ENCODE data around the gene BRF1.

BRF1 gene, protein sequence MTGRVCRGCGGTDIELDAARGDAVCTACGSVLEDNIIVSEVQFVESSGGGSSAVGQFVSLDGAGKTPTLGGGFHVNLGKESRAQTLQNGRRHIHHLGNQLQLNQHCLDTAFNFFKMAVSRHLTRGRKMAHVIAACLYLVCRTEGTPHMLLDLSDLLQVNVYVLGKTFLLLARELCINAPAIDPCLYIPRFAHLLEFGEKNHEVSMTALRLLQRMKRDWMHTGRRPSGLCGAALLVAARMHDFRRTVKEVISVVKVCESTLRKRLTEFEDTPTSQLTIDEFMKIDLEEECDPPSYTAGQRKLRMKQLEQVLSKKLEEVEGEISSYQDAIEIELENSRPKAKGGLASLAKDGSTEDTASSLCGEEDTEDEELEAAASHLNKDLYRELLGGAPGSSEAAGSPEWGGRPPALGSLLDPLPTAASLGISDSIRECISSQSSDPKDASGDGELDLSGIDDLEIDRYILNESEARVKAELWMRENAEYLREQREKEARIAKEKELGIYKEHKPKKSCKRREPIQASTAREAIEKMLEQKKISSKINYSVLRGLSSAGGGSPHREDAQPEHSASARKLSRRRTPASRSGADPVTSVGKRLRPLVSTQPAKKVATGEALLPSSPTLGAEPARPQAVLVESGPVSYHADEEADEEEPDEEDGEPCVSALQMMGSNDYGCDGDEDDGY

DNA sequence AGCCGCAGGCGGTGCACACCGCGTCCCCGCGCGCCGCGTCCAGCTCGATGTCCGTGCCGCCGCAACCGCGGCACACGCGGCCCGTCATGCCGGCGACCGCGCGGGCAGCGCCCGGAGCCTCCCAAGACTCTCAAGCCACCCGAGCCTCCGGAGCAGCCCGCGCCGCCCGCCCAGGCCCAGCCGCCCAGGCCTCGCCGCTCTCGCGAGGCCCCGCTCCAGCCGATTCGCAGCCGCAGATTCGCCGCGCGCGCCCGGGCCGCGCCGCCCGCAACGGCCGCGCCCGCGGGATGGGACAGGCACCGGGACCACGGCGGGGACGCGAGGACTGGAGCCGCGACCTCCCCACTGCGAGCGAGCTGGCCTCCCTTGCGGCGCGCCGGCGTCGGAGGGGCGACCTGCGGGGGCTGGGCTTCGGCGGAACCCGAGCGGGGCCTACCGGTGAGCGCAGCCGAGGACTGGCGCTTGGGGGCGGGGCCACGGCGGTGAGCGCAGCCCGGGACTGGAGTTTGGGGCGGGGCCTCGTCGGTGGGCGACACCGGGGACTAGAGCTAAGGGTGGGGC, at the start of gene BRF1:
BRF1 (minus strand) TSS at position 460 of the 561 bp plus-strand sequence; CDS start at position 88, 372 bp downstream.
- H3K4me2 ChIP-seq (ENCODE audit: low read depth, low read length, poor library complexity, severe bottlenecking): peak within 1 kb of the TSS; percentile 81
- peak within 1 kb of the TSS; percentile 58 for H3K4me3 ChIP-seq (ENCODE audit: insufficient read depth, low read length, poor library complexity, severe bottlenecking)
- H3K9me2 ChIP-seq (replicated peaks; ENCODE audit: insufficient read depth, low read length): no peaks in the 10 kb centered on the region
- H3K9ac ChIP-seq (ENCODE audit: low read length): peak within 1 kb of the TSS; percentile 49
- no peak within 1 kb of the TSS; the same call in 1 of the 2 replicates for H3K27ac ChIP-seq (ENCODE audit: low read depth, low read length)
- no peaks in the 10 kb centered on the region for H3K9me3 ChIP-seq (ENCODE audit: insufficient read depth, low read length)
- H3K36me3 ChIP-seq (ENCODE audit: low read length): no peaks in the 10 kb centered on the region
- no peaks in the 10 kb centered on the region for H4K20me1 ChIP-seq (ENCODE audit: low read depth, low read length)
- TF ChIP-seq EZH2phosphoT487 (conservative IDR thresholded peaks at IDR 0.05; ENCODE audit: low read length): no peak
- TF ChIP-seq, protein P1, sequence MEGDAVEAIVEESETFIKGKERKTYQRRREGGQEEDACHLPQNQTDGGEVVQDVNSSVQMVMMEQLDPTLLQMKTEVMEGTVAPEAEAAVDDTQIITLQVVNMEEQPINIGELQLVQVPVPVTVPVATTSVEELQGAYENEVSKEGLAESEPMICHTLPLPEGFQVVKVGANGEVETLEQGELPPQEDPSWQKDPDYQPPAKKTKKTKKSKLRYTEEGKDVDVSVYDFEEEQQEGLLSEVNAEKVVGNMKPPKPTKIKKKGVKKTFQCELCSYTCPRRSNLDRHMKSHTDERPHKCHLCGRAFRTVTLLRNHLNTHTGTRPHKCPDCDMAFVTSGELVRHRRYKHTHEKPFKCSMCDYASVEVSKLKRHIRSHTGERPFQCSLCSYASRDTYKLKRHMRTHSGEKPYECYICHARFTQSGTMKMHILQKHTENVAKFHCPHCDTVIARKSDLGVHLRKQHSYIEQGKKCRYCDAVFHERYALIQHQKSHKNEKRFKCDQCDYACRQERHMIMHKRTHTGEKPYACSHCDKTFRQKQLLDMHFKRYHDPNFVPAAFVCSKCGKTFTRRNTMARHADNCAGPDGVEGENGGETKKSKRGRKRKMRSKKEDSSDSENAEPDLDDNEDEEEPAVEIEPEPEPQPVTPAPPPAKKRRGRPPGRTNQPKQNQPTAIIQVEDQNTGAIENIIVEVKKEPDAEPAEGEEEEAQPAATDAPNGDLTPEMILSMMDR (IDR thresholded peaks at IDR 0.05; ENCODE audit: insufficient read depth, low read length, poor library complexity, severe bottlenecking): no peak
- H3K27me3 ChIP-seq (ENCODE audit: low read length): no peaks in the 10 kb centered on the region
- no peaks in the 10 kb centered on the region for H3K79me2 ChIP-seq (ENCODE audit: insufficient read depth, low read length)
- H3F3A ChIP-seq (ENCODE audit: insufficient read depth): no peaks in the 10 kb centered on the region
- peak within 1 kb of the TSS; percentile 70 for H2AFZ ChIP-seq (ENCODE audit: low read depth, low read length, severe bottlenecking)

DNA sequence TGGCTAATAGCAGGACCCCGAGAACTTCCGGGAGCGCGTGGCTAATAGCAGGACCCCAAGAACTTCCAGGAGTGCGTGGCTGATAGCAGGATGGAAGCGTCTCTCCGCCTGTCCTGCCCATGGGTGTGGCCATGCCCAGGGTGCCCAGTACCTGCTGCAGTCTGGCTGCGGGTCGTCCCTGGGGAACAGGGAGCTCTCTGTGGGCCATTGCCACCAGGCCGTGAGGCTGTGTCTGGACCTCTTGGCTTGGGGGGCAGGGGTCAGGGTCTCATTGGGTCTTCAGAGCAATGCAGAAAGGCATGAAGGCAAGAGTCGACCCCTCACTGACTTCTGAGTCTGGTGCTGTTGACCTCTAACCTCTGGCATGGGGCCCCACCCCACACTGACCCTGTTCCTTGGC, 49.2 kb upstream of the BRF1 start:
- H3K4me3 ChIP-seq (ENCODE audit: insufficient read depth, low read length, poor library complexity, severe bottlenecking): no peak overlapping the region
- H3K9ac ChIP-seq (ENCODE audit: low read length): no peak overlapping the region
- no peaks in the 10 kb centered on the region for H3K9me3 ChIP-seq (ENCODE audit: insufficient read depth, low read length)
- H4K20me1 ChIP-seq (ENCODE audit: low read depth, low read length): no peaks in the 10 kb centered on the region
- no peaks in the 10 kb centered on the region for H3K79me2 ChIP-seq (ENCODE audit: insufficient read depth, low read length)
- no peak overlapping the region for H3K4me2 ChIP-seq (ENCODE audit: low read depth, low read length, poor library complexity, severe bottlenecking)
- no peaks in the 10 kb centered on the region for H3K9me2 ChIP-seq (replicated peaks; ENCODE audit: insufficient read depth, low read length)
- H3F3A ChIP-seq (ENCODE audit: insufficient read depth): no peaks in the 10 kb centered on the region
- no peaks in the 10 kb centered on the region for H3K27me3 ChIP-seq (ENCODE audit: low read length)
- no peak overlapping the region for H2AFZ ChIP-seq (ENCODE audit: low read depth, low read length, severe bottlenecking)
- no peak overlapping the region for H3K27ac ChIP-seq (ENCODE audit: low read depth, low read length)
- no peaks in the 10 kb centered on the region for H3K36me3 ChIP-seq (ENCODE audit: low read length)
- TF ChIP-seq, protein P1 (IDR thresholded peaks at IDR 0.05; ENCODE audit: insufficient read depth, low read length, poor library complexity, severe bottlenecking): no peak
- TF ChIP-seq EZH2phosphoT487 (conservative IDR thresholded peaks at IDR 0.05; ENCODE audit: low read length): no peak

DNA sequence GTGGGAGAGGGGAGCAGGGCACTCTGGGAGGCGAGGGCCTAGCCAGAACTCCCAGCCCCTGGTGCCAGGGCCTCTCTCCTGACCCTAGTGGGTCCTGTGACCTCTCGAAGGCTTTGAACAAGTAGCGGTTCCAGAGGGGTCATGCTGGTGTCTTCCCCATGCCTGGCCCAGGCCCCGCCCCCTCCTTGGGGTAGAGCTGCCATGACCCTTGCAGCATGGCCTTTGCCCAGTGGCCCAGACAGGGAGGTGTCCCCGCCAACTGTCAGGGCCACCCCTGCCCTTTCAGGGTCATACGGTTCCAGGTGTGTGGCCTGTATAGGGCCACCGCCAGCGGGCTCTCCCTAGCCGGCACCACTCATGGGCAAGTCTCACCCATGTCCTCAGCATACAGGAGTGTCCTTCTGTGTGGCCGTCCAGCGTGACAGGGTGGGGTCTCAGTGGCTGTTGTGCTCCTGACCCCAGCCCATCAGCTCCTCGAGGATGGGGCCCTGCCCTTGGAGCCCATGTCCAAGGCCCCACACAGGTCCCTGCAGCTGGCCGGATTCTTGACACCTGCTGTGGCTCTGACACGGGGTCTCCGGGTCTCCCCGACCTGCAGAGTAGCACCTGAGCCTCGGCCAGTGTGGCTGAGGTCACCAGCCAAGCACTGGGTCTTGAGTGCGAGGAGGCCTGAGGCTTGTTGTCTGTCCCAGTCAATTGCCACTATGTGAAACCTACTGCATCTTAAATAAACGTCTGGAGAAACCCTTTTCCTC, 48.3 kb upstream of the BRF1 start:
- no peaks in the 10 kb centered on the region for H3K79me2 ChIP-seq (ENCODE audit: insufficient read depth, low read length)
- TF ChIP-seq, protein P1 (IDR thresholded peaks at IDR 0.05; ENCODE audit: insufficient read depth, low read length, poor library complexity, severe bottlenecking): no peak
- TF ChIP-seq EZH2phosphoT487 (conservative IDR thresholded peaks at IDR 0.05; ENCODE audit: low read length): no peak
- no peak overlapping the region for H3K4me3 ChIP-seq (ENCODE audit: insufficient read depth, low read length, poor library complexity, severe bottlenecking)

More for the DNA sequence above, 48.3 kb upstream of the BRF1 start:
- no peaks in the 10 kb centered on the region for H3K36me3 ChIP-seq (ENCODE audit: low read length)
- no peak overlapping the region for H2AFZ ChIP-seq (ENCODE audit: low read depth, low read length, severe bottlenecking)
- H3K27ac ChIP-seq (ENCODE audit: low read depth, low read length): no peak overlapping the region
- H3K9me2 ChIP-seq (replicated peaks; ENCODE audit: insufficient read depth, low read length): no peaks in the 10 kb centered on the region
- no peaks in the 10 kb centered on the region for H3F3A ChIP-seq (ENCODE audit: insufficient read depth)
- H3K27me3 ChIP-seq (ENCODE audit: low read length): no peaks in the 10 kb centered on the region
- no peak overlapping the region for H3K4me2 ChIP-seq (ENCODE audit: low read depth, low read length, poor library complexity, severe bottlenecking)
- H4K20me1 ChIP-seq (ENCODE audit: low read depth, low read length): no peaks in the 10 kb centered on the region
- no peak overlapping the region for H3K9ac ChIP-seq (ENCODE audit: low read length)
- H3K9me3 ChIP-seq (ENCODE audit: insufficient read depth, low read length): no peaks in the 10 kb centered on the region

All from SU-DHL-6 (cell line).